IMR-90 (cell line): ENCODE data around the gene UNC93B1. TPM values are rescaled to one million over a fixed set of nuclear protein-coding genes. Genes with fewer than 3 reads are reported as not detected.

ENCODE experiments used
- ATAC-seq: fragments of 200-7000 bp; cut with Tn5 transposase; 2 replicates; pipeline ENCODE4 v1.9.1; 2020; ENCODE audit warnings: low read depth, mild to moderate bottlenecking, moderate library complexity
- BruUV-seq: library from RNA; stranded (reverse); fragments of 400-500 nt; replicated peaks from 2 replicates; lab custom pipeline; 2021; lab: Mats Ljungman, UMichigan
- CTCF ChIA-PET: fragments of 300-600 bp; formaldehyde crosslinking; extraction: SDS; loops from one replicate; lab custom pipeline; 2021; ENCODE audit warnings: antibody characterized with exemption; lab: Yijun Ruan, JAX
- POLR2A ChIA-PET: fragments of 300-600 bp; sonication (Branson Sonifier 250); formaldehyde crosslinking; loops from one replicate; lab custom pipeline; 2022; ENCODE audit warnings: antibody characterized with exemption; ENCODE audit not compliant: unreplicated experiment; lab: Charles Lee
- DNase-seq: peaks from one replicate; pipeline ENCODE4 v3.0.0; 2013
- H2AFZ ChIP-seq: replicated peaks from 2 replicates; pipeline ENCODE3; 2013; ENCODE audit warnings: low read length, mild to moderate bottlenecking; ENCODE audit not compliant: poor library complexity
- H2AK5ac ChIP-seq: 2 replicates; pipeline ENCODE4 v1.6.1; 2013; ENCODE audit warnings: low read depth, low read length, inconsistent platforms
- H2AK9ac ChIP-seq: replicated peaks from 2 replicates; pipeline ENCODE3; 2013; ENCODE audit warnings: mild to moderate bottlenecking, low read depth, low read length, moderate library complexity; ENCODE audit not compliant: poor library complexity
- H2BK120ac ChIP-seq: 2 replicates; pipeline ENCODE4 v1.6.1; 2013; ENCODE audit warnings: low read depth, low read length, inconsistent platforms
- H2BK15ac ChIP-seq: 3 replicates; pipeline ENCODE4 v1.6.1; 2013; ENCODE audit warnings: low read depth, low read length, inconsistent platforms
- H2BK20ac ChIP-seq: 2 replicates; pipeline ENCODE4 v1.6.1; 2013; ENCODE audit warnings: low read depth, mild to moderate bottlenecking, inconsistent platforms, low read length, moderate library complexity
- H2BK5ac ChIP-seq: 2 replicates; pipeline ENCODE4 v1.6.1; 2013; ENCODE audit warnings: mild to moderate bottlenecking, low read depth, low read length, inconsistent platforms; ENCODE audit not compliant: poor library complexity, severe bottlenecking
- H3K14ac ChIP-seq: replicated peaks from 2 replicates; pipeline ENCODE4 v1.6.1; 2013; ENCODE audit warnings: low read depth, low read length, inconsistent platforms
- H3K18ac ChIP-seq: 2 replicates; pipeline ENCODE4 v1.6.1; 2013; ENCODE audit warnings: low read depth, low read length, control low read depth
- H3K23ac ChIP-seq: 2 replicates; pipeline ENCODE4 v1.6.1; 2013; ENCODE audit warnings: low read depth, low read length, inconsistent platforms
- H3K27ac ChIP-seq: 2 replicates; pipeline ENCODE4 v1.5.1; 2013; ENCODE audit warnings: mild to moderate bottlenecking, control low read depth, low read length; ENCODE audit not compliant: insufficient read depth
- H3K27me3 ChIP-seq: 2 replicates; pipeline ENCODE4 v1.6.1; 2013; ENCODE audit warnings: low read length; ENCODE audit not compliant: control insufficient read depth, insufficient read depth
- H3K36me3 ChIP-seq: 2 replicates; pipeline ENCODE4 v1.6.1; 2013; ENCODE audit warnings: low read length, mixed read lengths; ENCODE audit not compliant: control insufficient read depth, insufficient read depth
- H3K4ac ChIP-seq: 2 replicates; pipeline ENCODE4 v1.6.1; 2013; ENCODE audit warnings: low read depth, low read length, inconsistent platforms
- H3K4me1 ChIP-seq: 2 replicates; pipeline ENCODE4 v1.6.1; 2013; ENCODE audit warnings: low read length, mixed read lengths; ENCODE audit not compliant: control insufficient read depth, insufficient read depth
- H3K4me2 ChIP-seq: 2 replicates; pipeline ENCODE4 v1.6.1; 2013; ENCODE audit warnings: low read depth, mild to moderate bottlenecking, control low read depth, low read length, moderate library complexity
- H3K4me3 ChIP-seq: 2 replicates; pipeline ENCODE4 v1.5.1; 2013; ENCODE audit warnings: low read depth, mild to moderate bottlenecking, control low read depth, low read length, moderate library complexity; ENCODE audit not compliant: insufficient read depth
- H3K56ac ChIP-seq: 2 replicates; pipeline ENCODE4 v1.6.1; 2013; ENCODE audit warnings: low read length, inconsistent platforms; ENCODE audit not compliant: insufficient read depth; ENCODE audit errors: extremely low read depth
- H3K79me1 ChIP-seq, 2 experiments: 2 replicates each; pipeline ENCODE4 v1.6.1; 2013; ENCODE audit warnings: low read length in 2 of 2, inconsistent platforms in 1 of 2, low read depth in 1 of 2
- H3K9ac ChIP-seq: 2 replicates; pipeline ENCODE4 v1.6.1; 2013; ENCODE audit warnings: low read depth, low read length, control low read depth
- H3K9me1 ChIP-seq: 2 replicates; pipeline ENCODE4 v1.6.1; 2013; ENCODE audit warnings: low read length, inconsistent platforms; ENCODE audit not compliant: insufficient read depth
- H3K9me3 ChIP-seq: 2 replicates; pipeline ENCODE4 v1.6.1; 2013; ENCODE audit warnings: low read length; ENCODE audit not compliant: control insufficient read depth, insufficient read depth
- H4K20me1 ChIP-seq: 2 replicates; pipeline ENCODE4 v1.6.1; 2013; ENCODE audit warnings: low read length, inconsistent platforms; ENCODE audit not compliant: insufficient read depth
- H4K5ac ChIP-seq: 2 replicates; pipeline ENCODE4 v1.6.1; 2013; ENCODE audit warnings: mild to moderate bottlenecking, low read depth, low read length, control low read depth
- H4K8ac ChIP-seq, 2 experiments: 2 replicates each; pipeline ENCODE4 v1.6.1; 2013; ENCODE audit warnings: low read depth in 2 of 2, low read length in 2 of 2, control low read depth in 1 of 2, inconsistent platforms in 1 of 2
- H4K91ac ChIP-seq: 2 replicates; pipeline ENCODE4 v1.6.1; 2013; ENCODE audit warnings: low read depth, low read length, inconsistent platforms; ENCODE audit not compliant: insufficient read depth
- BHLHE40 ChIP-seq: fragments of 150-350 bp; IDR thresholded peaks from 2 replicates; pipeline ENCODE4 v1.6.1; 2016; ENCODE audit warnings: mild to moderate bottlenecking, low read depth, low read length
- CEBPB ChIP-seq: IDR thresholded peaks from 2 replicates; pipeline ENCODE4 v1.6.1; 2012; ENCODE audit warnings: low read depth, low read length, improper control_type of control experiment
- CHD1 ChIP-seq: IDR thresholded peaks from 2 replicates; pipeline ENCODE4 v1.6.1; 2012; ENCODE audit warnings: low read depth, low read length, improper control_type of control experiment
- CTCF ChIP-seq: conservative IDR thresholded peaks from 2 replicates; pipeline ENCODE4 v1.5.1; 2012; ENCODE audit warnings: mild to moderate bottlenecking, low read depth, low read length, improper control_type of control experiment
- ELK1 ChIP-seq: fragments of 150-350 bp; IDR thresholded peaks from 2 replicates; pipeline ENCODE4 v1.6.1; 2016; ENCODE audit warnings: low read depth, mild to moderate bottlenecking, low read length, moderate library complexity, borderline replicate concordance
- FOS ChIP-seq: fragments of 150-350 bp; IDR thresholded peaks from 2 replicates; pipeline ENCODE4 v1.6.1; 2016; ENCODE audit warnings: low read depth, low read length
- MAFK ChIP-seq: IDR thresholded peaks from 2 replicates; pipeline ENCODE4 v1.6.1; 2012; ENCODE audit warnings: low read depth, low read length, improper control_type of control experiment
- MAZ ChIP-seq: IDR thresholded peaks from 2 replicates; pipeline ENCODE4 v1.6.1; 2012; ENCODE audit warnings: low read depth, mild to moderate bottlenecking, low read length, improper control_type of control experiment, moderate library complexity, borderline replicate concordance
- MXI1 ChIP-seq: IDR thresholded peaks from 2 replicates; pipeline ENCODE4 v1.6.1; 2012; ENCODE audit warnings: low read depth, mild to moderate bottlenecking, low read length, moderate library complexity, borderline replicate concordance
- NFE2L2 ChIP-seq: fragments of 150-350 bp; IDR thresholded peaks from 2 replicates; pipeline ENCODE4 v1.6.1; 2016; ENCODE audit warnings: low read depth, mild to moderate bottlenecking, low read length
- RCOR1 ChIP-seq: IDR thresholded peaks from 2 replicates; pipeline ENCODE4 v1.6.1; 2012; ENCODE audit warnings: mild to moderate bottlenecking, low read length, improper control_type of control experiment; ENCODE audit not compliant: insufficient replicate concordance
- RFX5 ChIP-seq: IDR thresholded peaks from 2 replicates; pipeline ENCODE4 v1.8.0; 2012; ENCODE audit warnings: low read depth, mild to moderate bottlenecking, low read length, moderate library complexity
- SMC3 ChIP-seq: fragments of 150-350 bp; IDR thresholded peaks from 2 replicates; pipeline ENCODE4 v1.6.1; 2016; ENCODE audit warnings: low read depth, mild to moderate bottlenecking, antibody characterized with exemption, low read length, moderate library complexity
- USF2 ChIP-seq: fragments of 150-350 bp; IDR thresholded peaks from 2 replicates; pipeline ENCODE4 v1.6.1; 2017; ENCODE audit warnings: mild to moderate bottlenecking, antibody characterized with exemption, low read length, low read depth
- WGBS, 2 experiments: methylation state at CpG; one replicate each; pipeline versions ENCODE4 v1.1.5 to v1.1.7; 2013; ENCODE audit warnings: missing lambda C conversion rate in 2 of 2; ENCODE audit not compliant: insufficient read length in 1 of 2; ENCODE audit errors: extremely low coverage in 2 of 2; 5-methylcytosine and 5-hydroxymethylcytosine counted together
- dilution Hi-C: fragments of 300-500 bp; cut with HindIII; formaldehyde crosslinking; loops from one replicate; pipeline ENCODE4 v1.14.3; 2018; ENCODE audit warnings: low sequenced_read_pairs; ENCODE audit not compliant: unreplicated experiment
- in situ Hi-C: fragments of 300-500 bp; cut with MboI; formaldehyde crosslinking; loops from 3 replicates; pipeline ENCODE4 v1.14.3; 2019; ENCODE audit warnings: low sequenced_read_pairs, inconsistent platforms, mixed read lengths
- intact Hi-C: fragments of 100-400 bp; cut with micrococcal nuclease; formaldehyde crosslinking; loops from 2 replicates; pipeline ENCODE4 v1.10.0; 2022
- polyA plus RNA-seq, 3 experiments: library from polyadenylated mRNA; depleted of rRNA; stranded (reverse); fragments of >200 nt; gene quantifications; 2 replicates each; pipeline ENCODE4 v1.2.3, GENCODE V29; 2012; ENCODE audit warnings: low replicate concordance in 1 of 3
- total RNA-seq: library from RNA; depleted of rRNA; stranded (reverse); fragments of >200 nt; gene quantifications from 2 replicates; pipeline ENCODE4 v1.2.3, GENCODE V29; 2012

Gene UNC93B1
- total and polyA plus RNA-seq, 2 of the 4 experiments (the other 2 are of a cell fraction) = 10.9 to 19.2 TPM

- TF ChIP-seq BHLHE40 = no peak
- TF ChIP-seq ELK1 = no peak
- TF ChIP-seq MAZ = no peak
- TF ChIP-seq CHD1 = no peak
- no peak for TF ChIP-seq MXI1
- TF ChIP-seq SMC3 = no peak
- TF ChIP-seq NFE2L2 = no peak
- TF ChIP-seq CTCF = no peak
- no peak for TF ChIP-seq RCOR1
- TF ChIP-seq CEBPB = no peak
- no peak for TF ChIP-seq USF2
- no peak for TF ChIP-seq MAFK
- no peak for TF ChIP-seq FOS
- TF ChIP-seq RFX5 = no peak
- Histone ChIP-seq H3K23ac (no peak overlapping the region), H4K20me1 (no peaks in the 10 kb centered on the region), H2AFZ (no peak overlapping the region), H3K9me3 (no peaks in the 10 kb centered on the region), H3K56ac (no peak overlapping the region), H3K4me1 (peaks cover 28% of the 10 kb centered on the region), H2AK5ac (peak overlapping the region; percentile 32; the same call in 1 of the 2 replicates), H3K36me3 (peaks cover 12% of the 10 kb centered on the region), H2BK15ac (no peak overlapping the region), H3K9me1 (peaks cover 7% of the 10 kb centered on the region), H2BK120ac (no peak overlapping the region), H3K18ac (no peak overlapping the region), H3K27ac (no peak overlapping the region), H4K91ac (0 out of 2 replicates have a peak overlapping the region, but pooled peaks have one; percentile 39), H4K8ac (peak overlapping the region in 1 of 2 experiments; percentile 30; a peak in 1 of 4 replicates), H3K4ac (peak overlapping the region; percentile 70), H3K9ac (no peak overlapping the region; the same call in 1 of the 2 replicates), H3K4me3 (no peak overlapping the region), H3K4me2 (peak overlapping the region; percentile 95), H4K5ac (no peak overlapping the region), H2AK9ac (peak overlapping the region; percentile 73), H2BK5ac (no peak overlapping the region), H3K27me3 (no peaks in the 10 kb centered on the region), H3K79me1 (peaks cover 29 to 55% of the 10 kb centered on the region in 2 experiments), H2BK20ac (no peak overlapping the region), H3K14ac (peak overlapping the region; percentile 37; the same call in 1 of the 2 replicates)
- intact Hi-C loops (no loop called here), in situ Hi-C loops (no loop called here), dilution Hi-C loops (no loop called here)
- DNase-seq (no peak), ATAC-seq (no peak)
- no TSS peak for BruUV-seq
- WGBS, 2 experiments = 100% methylated on average over 2 of the region's 9 CpGs; no CpG with 5 or more reads in 1 of the 2 experiments
- POLR2A ChIA-PET = interaction anchor here (0.6 kb wide), 1 partner anchor 18 kb away, joined by 3 read pairs; no protein-coding TSS in a partner anchor
- CTCF ChIA-PET = no interaction called here
Measured at GRCh38 chr11:68032003-68032402, 28.1 kb upstream of the UNC93B1 start.
